Heart left ventricle (tissue), 16 donors: ENCODE results near the gene CFAP119. TPM values are rescaled to one million over a fixed set of nuclear protein-coding genes. Genes with fewer than 3 reads are reported as not detected.
A peak's percentile ranks its signal among the peaks of the same experiment; 100 is the strongest.

Experiments used
- ATAC-seq, 4 donors: fragments of 200-7000 bp; cut with Tn5 transposase; one replicate each; pipeline ENCODE4 v1.9.1; 2020 to 2022; ENCODE audit warnings: moderate library complexity in 4 of 4, mild to moderate bottlenecking in 3 of 4, moderate number of reproducible peaks in 1 of 4
- DNase-seq, 5 donors: peaks; one replicate each; pipeline ENCODE4 v3.0.0-alpha.2; 2020
- H3K27ac ChIP-seq, 12 donors: fragments of 200-600 bp; sonication (generic) in 4 of 12; one replicate each; pipeline versions ENCODE4 v1.5.0 to v1.8.0; 2016 to 2022; ENCODE audit warnings: mild to moderate bottlenecking in 2 of 12
- H3K27me3 ChIP-seq, 9 donors: fragments of 200-600 bp; sonication (generic) in 2 of 9; one replicate each; pipeline versions ENCODE4 v1.5.1 to v1.8.0; 2016 to 2022; ENCODE audit warnings: mild to moderate bottlenecking in 3 of 9
- H3K36me3 ChIP-seq, 9 donors: fragments of 200-600 bp; sonication (generic) in 2 of 9; one replicate each; pipeline versions ENCODE4 v1.5.0 to v1.8.0; 2018 to 2022; ENCODE audit warnings: mild to moderate bottlenecking in 2 of 9
- H3K4me1 ChIP-seq, 12 donors: fragments of 200-600 bp; sonication (generic) in 4 of 12; one replicate each; pipeline versions ENCODE4 v1.5.0 to v1.8.0; 2016 to 2022; ENCODE audit warnings: mild to moderate bottlenecking in 3 of 12
- H3K4me3 ChIP-seq, 12 donors: fragments of 200-600 bp; sonication (generic) in 4 of 12; one replicate each; pipeline versions ENCODE4 v1.5.0 to v1.8.0; 2017 to 2022; ENCODE audit warnings: mild to moderate bottlenecking in 9 of 12, moderate library complexity in 4 of 12
- H3K9me3 ChIP-seq, 12 donors: fragments of 200-600 bp; sonication (generic) in 4 of 12; one replicate each; pipeline versions ENCODE4 v1.5.0 to v1.8.0; 2016 to 2022; ENCODE audit warnings: mild to moderate bottlenecking in 1 of 12
- POLR2A ChIP-seq, 2 donors: fragments of 450-650 bp; IDR thresholded peaks; one replicate each; pipeline ENCODE4 v1.6.1; 2017; ENCODE audit warnings: antibody characterized with exemption in 2 of 2, mild to moderate bottlenecking in 2 of 2, moderate library complexity in 2 of 2
- WGBS, 4 donors: extraction: QIAGEN DNeasy Blood & Tissue Kit in 2 of 4; methylation state at CpG; one replicate each; pipeline versions ENCODE4 v1.1.5 to v1.1.7; 2013 to 2018; 5-methylcytosine and 5-hydroxymethylcytosine counted together
- intact Hi-C, 10 donors: fragments of 100-400 bp; cut with DNase I; formaldehyde crosslinking; loops; one replicate each; pipeline versions ENCODE4 v1.11.1 to v1.14.2; 2022
- polyA plus RNA-seq, 2 donors: library from polyadenylated mRNA; stranded (reverse); fragments of 200-250 nt; gene quantifications; one replicate each; pipeline ENCODE4 v1.2.3, GENCODE V29; 2013
- total RNA-seq, 9 donors: library from RNA; depleted of rRNA in 2 of 9; stranded (reverse); fragments of >200 nt in 2 of 9; fragmentation: NEBNext Ultra II Directional in 3 of 9; extraction: Animal tissue kit (Norgen Biotek cat#: 25700) in 3 of 9; gene quantifications; one replicate each; pipeline versions ENCODE4 v1.1.0 to v1.2.4, GENCODE V29; 2016 to 2023
- TF ChIP-seq, protein P1 (sequence below), 12 donors: fragments of 200-600 bp; sonication (generic) in 4 of 12; IDR thresholded peaks; one replicate each; pipeline versions ENCODE4 v1.5.0 to v1.8.0; 2018 to 2022; ENCODE audit warnings: antibody characterized with exemption in 12 of 12, mild to moderate bottlenecking in 5 of 12
- donor health status: ischemic (EF 13 %, LVEDD 7.1; RV severe dilation, severe dysfunction).
- donor health status: healthy with polysubstance abuse.
- donor health status: DM: no; HTN: yes; CAD: no.
- donor health status: DM: no; HTN: no; CAD: no.
- donor health status: ischemic (EF 25% LVEDD 6.9; RV normal size, moderate dysfunction).
- donor health status: ischemic (EF 25% LVEDD 5.7; RV mildly dilated, moderate dysfunction).
- donor health status: healthy.
- donor health status: DM: yes; HTN: yes; CAD: no.
- donor health status: ischemic (EF 35%, LVEDD 5.7; RV mildly dilated, moderate dysfunction).
- donor health status: nonischemic (EF 11% LVEDD 7.7; RV severe dilation, severe dysfunction).
- donor health status: DM: yes; HTN: yes; CAD: no.
- donor health status: PGD.
- donor health status: ischemic (EF 29% LVEDD 5.4; RV normal size, mild dysfunction).
- donor health status: nonischemic (EF 23%, LVEDD 6.1; RV moderate dilation, normal function).

The CFAP119 gene
- total and polyA plus RNA-seq, 11 donors: 0.48 to 2.1 (median 1.0) TPM

DNA sequence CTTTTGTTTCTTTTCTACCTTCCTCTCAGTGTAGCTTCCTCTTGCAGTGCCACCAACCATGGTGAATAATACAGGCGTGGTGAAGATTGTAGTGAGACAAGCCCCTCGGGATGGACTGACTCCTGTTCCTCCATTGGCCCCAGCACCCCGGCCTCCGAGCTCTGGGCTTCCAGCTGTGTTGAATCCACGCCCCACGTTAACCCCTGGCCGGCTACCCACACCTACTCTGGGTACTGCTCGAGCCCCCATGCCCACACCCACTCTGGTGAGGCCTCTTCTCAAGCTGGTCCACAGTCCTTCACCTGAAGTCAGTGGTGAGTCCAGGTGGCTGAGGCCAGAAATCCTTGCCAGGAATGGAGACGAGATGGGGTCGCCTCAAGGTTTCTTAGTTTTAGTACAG, 38.9 kb downstream of the CFAP119 start:
- H3K9me3 ChIP-seq: no peaks in the 10 kb centered on the region
- WGBS, 4 donors: 83 to 94% (median 89%) methylated on average over 10 of the region's 10 CpGs
- TF ChIP-seq POLR2A (IDR thresholded peaks at IDR 0.05): no peak
- TF ChIP-seq, protein P1, sequence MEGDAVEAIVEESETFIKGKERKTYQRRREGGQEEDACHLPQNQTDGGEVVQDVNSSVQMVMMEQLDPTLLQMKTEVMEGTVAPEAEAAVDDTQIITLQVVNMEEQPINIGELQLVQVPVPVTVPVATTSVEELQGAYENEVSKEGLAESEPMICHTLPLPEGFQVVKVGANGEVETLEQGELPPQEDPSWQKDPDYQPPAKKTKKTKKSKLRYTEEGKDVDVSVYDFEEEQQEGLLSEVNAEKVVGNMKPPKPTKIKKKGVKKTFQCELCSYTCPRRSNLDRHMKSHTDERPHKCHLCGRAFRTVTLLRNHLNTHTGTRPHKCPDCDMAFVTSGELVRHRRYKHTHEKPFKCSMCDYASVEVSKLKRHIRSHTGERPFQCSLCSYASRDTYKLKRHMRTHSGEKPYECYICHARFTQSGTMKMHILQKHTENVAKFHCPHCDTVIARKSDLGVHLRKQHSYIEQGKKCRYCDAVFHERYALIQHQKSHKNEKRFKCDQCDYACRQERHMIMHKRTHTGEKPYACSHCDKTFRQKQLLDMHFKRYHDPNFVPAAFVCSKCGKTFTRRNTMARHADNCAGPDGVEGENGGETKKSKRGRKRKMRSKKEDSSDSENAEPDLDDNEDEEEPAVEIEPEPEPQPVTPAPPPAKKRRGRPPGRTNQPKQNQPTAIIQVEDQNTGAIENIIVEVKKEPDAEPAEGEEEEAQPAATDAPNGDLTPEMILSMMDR (IDR thresholded peaks at IDR 0.05): no peak
- intact Hi-C loops: no loop called here
- no peak for ATAC-seq
- H3K4me3 ChIP-seq: no peak overlapping the region
- H3K4me1 ChIP-seq: peaks cover 0 to 22% (median 0%) of the 10 kb centered on the region in 12 donors
- H3K27ac ChIP-seq: no peak overlapping the region
- no peak for DNase-seq
- H3K36me3 ChIP-seq: peaks cover 4 to 100% (median 97%) of the 10 kb centered on the region in 9 donors
- H3K27me3 ChIP-seq: no peaks in the 10 kb centered on the region

DNA sequence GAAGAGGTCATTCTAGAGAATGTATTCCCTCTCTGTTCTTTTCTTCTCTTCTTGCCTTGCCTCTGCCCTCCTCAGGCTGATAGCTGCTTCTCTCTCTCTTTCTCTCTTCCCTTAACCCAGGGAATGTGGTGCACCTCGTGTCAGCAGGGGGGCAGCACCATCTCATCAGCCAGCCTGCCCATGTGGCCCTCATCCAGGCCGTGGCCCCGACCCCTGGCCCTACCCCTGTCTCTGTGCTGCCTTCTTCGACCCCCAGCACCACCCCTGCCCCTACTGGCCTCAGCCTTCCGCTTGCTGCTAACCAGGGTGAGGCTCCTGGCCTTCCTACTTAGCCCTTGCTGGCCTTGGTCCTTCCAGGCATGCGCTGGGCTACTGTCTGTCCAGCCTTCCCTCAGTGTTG, 39.4 kb downstream of the CFAP119 start:
- Histone ChIP-seq H3K9me3 (no peaks in the 10 kb centered on the region), H3K27ac (no peak overlapping the region), H3K36me3 (peaks cover 4 to 100% (median 97%) of the 10 kb centered on the region in 9 donors), H3K4me1 (peaks cover 0 to 19% (median 0%) of the 10 kb centered on the region in 12 donors), H3K27me3 (no peaks in the 10 kb centered on the region), H3K4me3 (no peak overlapping the region)
- intact Hi-C loops: no loop called here
- 67 to 74% (median 71%) methylated on average over 6 of the region's 6 CpGs for WGBS, 4 donors
- DNase-seq (no peak), ATAC-seq (peak in 1 of 4 donors; percentile 8)
- TF ChIP-seq POLR2A (IDR thresholded peaks at IDR 0.05): no peak
- TF ChIP-seq, protein P1 (IDR thresholded peaks at IDR 0.05): peak in 3 of 12 donors; percentile 7 to 21 (median 17)

DNA sequence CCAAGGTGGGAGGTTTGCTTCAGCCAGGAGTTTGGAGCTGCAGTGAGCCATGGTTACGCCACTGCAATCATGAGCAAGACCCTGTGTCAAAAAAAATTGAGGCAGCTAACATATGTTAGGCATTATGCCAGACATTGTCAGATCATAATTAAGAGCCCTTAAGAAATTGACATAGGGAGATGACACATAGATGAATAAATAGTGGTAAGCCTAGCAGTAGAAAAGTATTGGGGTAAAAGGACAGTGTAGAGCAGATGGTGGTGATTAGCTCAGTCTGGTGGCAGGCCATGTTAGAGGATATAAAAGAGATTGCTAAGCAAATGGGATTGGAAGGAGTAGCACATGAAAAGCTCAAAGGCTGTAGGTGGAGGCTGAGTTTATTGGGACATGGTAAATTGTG, 40.3 kb downstream of the CFAP119 start:
- Histone ChIP-seq H3K9me3 (no peaks in the 10 kb centered on the region), H3K4me1 (peaks cover 0 to 26% (median 0%) of the 10 kb centered on the region in 12 donors), H3K27ac (no peak overlapping the region), H3K27me3 (no peaks in the 10 kb centered on the region), H3K36me3 (peaks cover 4 to 100% (median 99%) of the 10 kb centered on the region in 9 donors), H3K4me3 (no peak overlapping the region)
- intact Hi-C loops: no loop called here
- TF ChIP-seq POLR2A (IDR thresholded peaks at IDR 0.05): no peak
- TF ChIP-seq, protein P1 (IDR thresholded peaks at IDR 0.05): no peak
- WGBS, 4 donors: 96 to 100% (median 97%) methylated on average over 1 of the region's 1 CpG
- ATAC-seq (no peak), DNase-seq (no peak)

DNA sequence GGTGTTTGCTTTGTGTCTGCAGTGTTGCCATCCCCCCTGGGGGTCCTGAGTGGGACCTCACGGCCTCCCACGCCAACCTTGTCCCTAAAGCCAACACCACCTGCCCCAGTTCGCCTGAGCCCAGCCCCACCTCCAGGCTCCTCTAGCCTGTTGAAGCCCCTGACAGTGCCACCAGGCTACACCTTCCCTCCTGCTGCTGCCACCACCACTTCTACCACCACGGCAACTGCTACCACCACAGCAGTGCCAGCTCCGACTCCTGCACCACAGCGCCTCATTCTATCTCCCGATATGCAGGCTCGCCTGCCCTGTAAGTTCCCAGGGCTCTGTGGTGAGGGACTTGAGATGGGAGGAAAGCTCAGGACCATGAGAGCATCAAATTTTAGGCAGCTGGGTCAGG, 40.7 kb downstream of the CFAP119 start:
- intact Hi-C loops: no loop called here
- DNase-seq (no peak), ATAC-seq (no peak)
- Histone ChIP-seq H3K27me3 (no peaks in the 10 kb centered on the region), H3K4me3 (no peak overlapping the region), H3K4me1 (peaks cover 0 to 31% (median 0%) of the 10 kb centered on the region in 12 donors), H3K9me3 (no peaks in the 10 kb centered on the region), H3K36me3 (peaks cover 4 to 100% (median 99%) of the 10 kb centered on the region in 9 donors), H3K27ac (no peak overlapping the region)
- 89 to 96% (median 94%) methylated on average over 8 of the region's 8 CpGs for WGBS, 4 donors
- TF ChIP-seq, protein P1 (IDR thresholded peaks at IDR 0.05): no peak
- TF ChIP-seq POLR2A (IDR thresholded peaks at IDR 0.05): no peak
